NOMO-1 treated with DMSO at 0.1 percent for 48 hours (cell line): ENCODE results near the gene ADAT3.

Source experiments
- DNase-seq: peaks from one replicate; lab custom pipeline; 2025; ENCODE audit not compliant: unreplicated experiment; lab: John Stamatoyannopoulos, UW

The ADAT3 gene

GRCh38 chr19:1905110-1905862 is at the start of gene ADAT3, which contains the start of gene SCAMP4:
Gene ADAT3 (plus strand): TSS chr19:1905399. CDS start chr19:1912048, 6,649 bp downstream.
Gene SCAMP4 (plus strand): TSS chr19:1905399. CDS start chr19:1915020, 9,621 bp downstream.
- DNase-seq, result peak; percentile 98

DNA sequence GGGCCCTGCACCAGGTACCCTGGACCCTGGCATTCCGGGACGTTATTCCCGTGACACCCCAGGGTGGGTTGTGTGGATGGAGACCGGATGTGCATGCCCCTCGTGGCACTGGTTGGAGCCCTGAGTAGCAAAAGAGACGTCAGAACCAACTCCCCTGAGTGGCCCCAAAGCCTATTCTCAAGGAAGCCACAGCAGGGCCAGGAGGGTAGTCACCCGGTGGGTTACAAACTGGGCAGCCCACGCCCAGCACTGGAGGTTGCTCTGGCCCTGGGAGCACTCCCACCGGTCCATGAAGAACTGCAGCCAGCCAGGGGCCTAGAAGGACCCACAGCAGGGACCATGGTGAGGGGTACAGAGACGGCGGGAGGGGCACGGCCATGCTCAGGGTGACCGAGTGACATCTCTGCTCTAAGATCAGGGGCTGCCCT is 49.4 kb upstream of the ADAT3 start:
- DNase-seq, result peak; percentile 22

DNA sequence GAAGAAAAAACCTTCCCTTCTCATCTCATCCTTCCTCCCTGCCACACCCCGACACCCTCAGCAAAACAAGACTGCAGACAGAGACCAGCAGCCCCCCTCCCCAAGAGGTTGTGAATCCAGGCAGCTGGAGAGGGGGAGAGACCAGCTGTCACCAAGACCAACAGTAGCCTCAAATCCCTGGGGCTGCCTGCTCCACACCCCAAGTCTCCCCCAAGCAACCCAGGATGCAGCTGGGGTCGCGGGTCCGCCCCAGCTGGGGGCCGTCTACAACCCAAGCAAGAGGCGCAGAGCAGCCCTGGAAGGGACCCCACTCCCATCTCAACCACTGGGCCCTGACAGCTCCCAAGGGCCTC is 48.9 kb upstream of the ADAT3 start:
- DNase-seq, result no peak

- peak; percentile 89 for DNase-seq
Measured at GRCh38 chr19:1856698-1857603, 48.2 kb upstream of the ADAT3 start.

- DNase-seq, result no peak
Measured at GRCh38 chr19:1857648-1858326, 47.4 kb upstream of the ADAT3 start.

- DNase-seq, result no peak
Measured at GRCh38 chr19:1858412-1859081, 46.7 kb upstream of the ADAT3 start.

GRCh38 chr19:1859331-1859781 is 45.8 kb upstream of the ADAT3 start:
- DNase-seq, result no peak

GRCh38 chr19:1860042-1860775 is 45.0 kb upstream of the ADAT3 start:
- no peak for DNase-seq

- DNase-seq, result no peak
Measured at GRCh38 chr19:1860821-1861598, 44.2 kb upstream of the ADAT3 start.

DNA sequence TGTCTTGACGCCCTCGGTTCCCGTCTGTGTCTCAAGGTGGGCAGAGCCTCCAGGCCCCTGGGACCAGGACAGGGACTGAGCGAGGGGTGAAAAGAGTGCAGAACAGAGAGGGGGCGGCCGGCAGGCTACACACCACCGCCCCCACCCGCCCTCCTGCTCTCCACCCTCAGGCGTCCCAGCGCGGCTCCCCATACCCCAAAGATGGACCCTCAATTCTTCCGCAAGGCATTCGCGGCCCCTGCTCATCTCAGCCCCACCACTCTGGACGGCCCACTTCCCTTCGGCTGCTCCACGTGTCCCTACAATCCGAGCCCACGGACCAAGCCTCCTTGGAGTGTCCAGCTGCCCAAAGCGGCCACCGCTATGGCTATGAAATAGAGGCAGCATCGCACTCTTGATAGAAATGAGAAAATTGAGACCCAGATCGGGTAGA is 43.6 kb upstream of the ADAT3 start:
- DNase-seq, result no peak

GRCh38 chr19:1862068-1862423 is 43.2 kb upstream of the ADAT3 start:
- DNase-seq, result no peak

GRCh38 chr19:1862424-1863327 is 42.5 kb upstream of the ADAT3 start:
- no peak for DNase-seq

DNA sequence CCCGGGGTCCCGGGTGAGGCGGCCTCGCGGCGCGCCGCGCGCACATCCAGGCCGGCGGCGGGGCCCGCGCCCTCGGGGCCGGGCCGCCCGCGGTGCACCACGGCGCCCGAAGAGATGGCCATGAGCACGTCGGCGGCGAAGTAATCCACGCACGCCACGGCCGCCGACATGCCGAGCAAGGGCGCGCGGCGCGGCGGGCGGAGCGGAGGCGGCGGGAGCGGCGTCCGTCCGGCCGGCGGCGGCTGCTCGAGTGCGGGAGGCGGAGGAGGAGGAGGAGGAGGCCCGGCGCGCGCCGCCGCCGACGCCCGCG is 41.9 kb upstream of the ADAT3 start, which contains the start of gene KLF16:
Gene KLF16, minus strand, starts transcription at position 252 of the 310 bp plus-strand sequence. Its CDS starts 82 bp downstream, at position 170.
- no peak for DNase-seq

- DNase-seq, result peak; percentile 89
Measured at GRCh38 chr19:1863638-1864479, 41.3 kb upstream of the ADAT3 start.

DNA sequence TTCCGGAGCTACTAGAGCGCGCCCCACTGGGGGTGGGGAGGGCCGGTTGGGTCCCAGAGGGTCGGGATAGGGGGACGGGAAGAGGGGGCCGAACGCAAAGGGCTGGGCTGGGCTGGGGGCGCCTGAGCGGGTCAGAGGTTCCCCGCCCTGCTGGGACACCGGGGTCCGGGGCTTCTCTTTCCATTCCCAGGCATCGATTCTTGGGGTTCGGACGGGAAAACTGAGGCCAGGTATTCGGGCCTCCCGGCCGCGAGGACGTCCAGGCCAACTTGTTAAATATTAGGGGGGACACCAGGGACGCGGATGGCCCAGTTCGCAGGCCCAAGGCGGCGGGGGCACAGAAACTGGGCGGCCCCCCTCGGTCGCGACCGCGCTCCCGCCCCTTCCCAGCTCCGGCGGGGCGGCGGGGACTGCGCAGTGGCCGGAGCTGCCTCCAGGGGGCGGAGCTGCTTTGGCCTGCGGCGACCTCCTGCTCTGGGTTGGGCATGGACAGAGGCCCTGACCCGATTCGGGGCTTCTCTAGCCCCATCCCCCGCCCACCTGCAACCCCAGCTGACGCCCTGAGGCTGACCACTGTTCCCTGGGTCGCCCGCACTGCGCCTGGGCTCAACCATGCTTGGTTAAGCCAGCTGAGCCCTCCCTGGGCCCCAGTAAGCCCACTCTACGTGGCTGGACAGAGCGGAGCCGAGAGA is 40.6 kb upstream of the ADAT3 start:
- DNase-seq, result peak; percentile 68

- no peak for DNase-seq
Measured at GRCh38 chr19:1865172-1866010, 39.8 kb upstream of the ADAT3 start.
